Panc1 (cell line): ENCODE data around the gene PRKCQ. TPM values are rescaled to one million over a fixed set of nuclear protein-coding genes. Genes with fewer than 3 reads are reported as not detected.

Experiments
- ATAC-seq: fragments of 200-7000 bp; cut with Tn5 transposase; 2 replicates; pipeline ENCODE4 v1.9.1; 2020; ENCODE audit warnings: mild to moderate bottlenecking, moderate library complexity
- BruUV-seq: library from RNA; stranded (reverse); fragments of 400-500 nt; replicated peaks from 2 replicates; lab custom pipeline; 2021; lab: Mats Ljungman, UMichigan
- CTCF ChIA-PET: fragments of 300-600 bp; sonication (Branson Sonifier 250); formaldehyde crosslinking; loops from one replicate; lab custom pipeline; 2022; ENCODE audit warnings: antibody characterized with exemption; lab: Charles Lee
- POLR2A ChIA-PET: fragments of 300-600 bp; sonication (Branson Sonifier 250); formaldehyde crosslinking; loops from one replicate; lab custom pipeline; 2022; ENCODE audit warnings: antibody characterized with exemption; lab: Charles Lee
- DNase-seq: peaks from one replicate; pipeline ENCODE4 v3.0.0-alpha.2; 2010; ENCODE audit warnings: low read depth, low spot score
- H3K27ac ChIP-seq: 2 replicates; pipeline ENCODE4 v1.5.1; 2011; ENCODE audit warnings: mild to moderate bottlenecking, low read length, inconsistent platforms
- H3K27me3 ChIP-seq: fragments of 200-500 bp; sonication (Bioruptor generic); 2 replicates; pipeline ENCODE4 v1.6.0; 2014; ENCODE audit warnings: low read length, inconsistent platforms; ENCODE audit not compliant: control insufficient read depth, insufficient read depth
- H3K36me3 ChIP-seq: fragments of 200-500 bp; sonication (Bioruptor generic); 2 replicates; pipeline ENCODE4 v1.5.1; 2014; ENCODE audit warnings: inconsistent platforms, mild to moderate bottlenecking, low read length, moderate library complexity; ENCODE audit not compliant: control insufficient read depth, insufficient read depth
- H3K4me1 ChIP-seq: 2 replicates; pipeline ENCODE4 v1.5.1; 2011; ENCODE audit warnings: inconsistent platforms, mild to moderate bottlenecking, low read length, moderate library complexity; ENCODE audit not compliant: control insufficient read depth, insufficient read depth
- H3K4me3 ChIP-seq, 2 experiments: 2 replicates each; pipeline ENCODE4 v1.5.1; 2011 to 2012; ENCODE audit warnings: low read depth in 2 of 2, low read length in 2 of 2, mild to moderate bottlenecking in 2 of 2, inconsistent platforms in 1 of 2, moderate library complexity in 1 of 2
- H3K9me3 ChIP-seq: fragments of 200-500 bp; sonication (Bioruptor generic); 2 replicates; pipeline ENCODE4 v1.5.1; 2014; ENCODE audit warnings: low read depth, mild to moderate bottlenecking, inconsistent platforms, low read length, moderate library complexity; ENCODE audit not compliant: control insufficient read depth, insufficient read depth
- POLR2AphosphoS5 ChIP-seq: IDR thresholded peaks from 2 replicates; pipeline ENCODE4 v1.6.1; 2012; ENCODE audit warnings: mild to moderate bottlenecking, low read depth, low read length, moderate library complexity
- SIN3A ChIP-seq: IDR thresholded peaks from 2 replicates; pipeline ENCODE4 v1.6.1; 2012; ENCODE audit warnings: low read depth, mild to moderate bottlenecking, low read length, moderate library complexity, borderline replicate concordance; ENCODE audit not compliant: insufficient read depth
- TCF7L2 ChIP-seq: IDR thresholded peaks from 2 replicates; pipeline ENCODE4 v1.6.1; 2011; ENCODE audit warnings: mild to moderate bottlenecking, low read depth, low read length, inconsistent platforms
- in situ Hi-C: cut with HindIII; loops from 2 replicates; pipeline ENCODE4 v1.10.0; 2016; ENCODE audit warnings: low sequenced_read_pairs, low pct_unique_long_range_greater_than_20kb
- intact Hi-C: fragments of 100-400 bp; cut with micrococcal nuclease; formaldehyde crosslinking; loops from one replicate; pipeline ENCODE4 v1.10.0; 2022; ENCODE audit not compliant: unreplicated experiment
- total RNA-seq: library from RNA; stranded (reverse); gene quantifications from one replicate; pipeline ENCODE4 v1.2.1, GENCODE V29; 2021; ENCODE audit not compliant: unreplicated experiment
- TF ChIP-seq, protein P1 (sequence below), 2 experiments: IDR thresholded peaks; 2 replicates each; pipeline ENCODE4 v1.6.1; 2011 to 2012; ENCODE audit warnings: low read depth in 2 of 2, control low read depth in 1 of 2, low read length in 1 of 2, mild to moderate bottlenecking in 1 of 2, moderate library complexity in 1 of 2; ENCODE audit not compliant: insufficient read depth in 1 of 2
- TF ChIP-seq, protein P2 (sequence below): fragments of 450-650 bp; IDR thresholded peaks from 2 replicates; pipeline ENCODE4 v1.5.1; 2017; ENCODE audit warnings: mild to moderate bottlenecking

PRKCQ gene
- total RNA-seq, 1 experiment from 2014 or later, result 0.23 TPM

DNA sequence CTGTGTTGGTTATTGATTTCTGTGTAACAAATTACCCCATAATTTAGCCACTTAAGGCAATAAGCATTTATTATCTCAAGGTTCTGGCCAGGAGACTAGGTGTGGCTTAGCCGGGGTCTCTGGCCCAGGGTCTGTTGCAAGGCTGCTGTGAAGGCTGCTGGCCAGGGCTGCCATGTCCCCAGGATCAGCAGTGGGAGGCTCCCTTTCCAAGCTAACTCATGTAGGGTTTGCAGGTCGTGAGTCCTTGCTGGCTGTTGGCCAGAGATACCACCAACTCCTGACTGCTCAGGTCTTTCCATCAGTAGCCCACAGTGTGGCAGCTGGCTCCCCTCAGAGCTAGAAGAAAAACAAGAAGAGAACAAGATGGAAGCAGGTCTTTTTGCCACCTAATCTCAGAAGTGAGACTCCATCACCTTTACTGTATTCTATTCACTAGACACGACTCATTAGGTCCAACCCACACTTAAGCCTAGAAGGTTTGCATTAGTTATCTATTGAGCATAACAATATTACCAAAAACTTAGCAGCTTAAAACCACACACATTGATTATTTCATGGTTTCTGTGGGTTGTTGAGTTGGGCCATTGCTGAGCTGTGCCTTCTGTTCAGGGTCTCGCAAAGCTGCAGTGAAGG is 191.7 kb downstream of the PRKCQ start:
- ChIA-PET CTCF (no interaction called here), POLR2A (no interaction called here)
- no peak overlapping the region for H3K4me3 ChIP-seq
- no peak for DNase-seq
- in situ Hi-C loops (no loop called here), intact Hi-C loops (no loop called here)
- no TSS peak for BruUV-seq
- no peaks in the 10 kb centered on the region for H3K27me3 ChIP-seq
- no peaks in the 10 kb centered on the region for H3K9me3 ChIP-seq
- no peak overlapping the region for H3K27ac ChIP-seq
- TF ChIP-seq POLR2AphosphoS5 (no peak), TCF7L2 (no peak), SIN3A (no peak)
- TF ChIP-seq, protein P1, sequence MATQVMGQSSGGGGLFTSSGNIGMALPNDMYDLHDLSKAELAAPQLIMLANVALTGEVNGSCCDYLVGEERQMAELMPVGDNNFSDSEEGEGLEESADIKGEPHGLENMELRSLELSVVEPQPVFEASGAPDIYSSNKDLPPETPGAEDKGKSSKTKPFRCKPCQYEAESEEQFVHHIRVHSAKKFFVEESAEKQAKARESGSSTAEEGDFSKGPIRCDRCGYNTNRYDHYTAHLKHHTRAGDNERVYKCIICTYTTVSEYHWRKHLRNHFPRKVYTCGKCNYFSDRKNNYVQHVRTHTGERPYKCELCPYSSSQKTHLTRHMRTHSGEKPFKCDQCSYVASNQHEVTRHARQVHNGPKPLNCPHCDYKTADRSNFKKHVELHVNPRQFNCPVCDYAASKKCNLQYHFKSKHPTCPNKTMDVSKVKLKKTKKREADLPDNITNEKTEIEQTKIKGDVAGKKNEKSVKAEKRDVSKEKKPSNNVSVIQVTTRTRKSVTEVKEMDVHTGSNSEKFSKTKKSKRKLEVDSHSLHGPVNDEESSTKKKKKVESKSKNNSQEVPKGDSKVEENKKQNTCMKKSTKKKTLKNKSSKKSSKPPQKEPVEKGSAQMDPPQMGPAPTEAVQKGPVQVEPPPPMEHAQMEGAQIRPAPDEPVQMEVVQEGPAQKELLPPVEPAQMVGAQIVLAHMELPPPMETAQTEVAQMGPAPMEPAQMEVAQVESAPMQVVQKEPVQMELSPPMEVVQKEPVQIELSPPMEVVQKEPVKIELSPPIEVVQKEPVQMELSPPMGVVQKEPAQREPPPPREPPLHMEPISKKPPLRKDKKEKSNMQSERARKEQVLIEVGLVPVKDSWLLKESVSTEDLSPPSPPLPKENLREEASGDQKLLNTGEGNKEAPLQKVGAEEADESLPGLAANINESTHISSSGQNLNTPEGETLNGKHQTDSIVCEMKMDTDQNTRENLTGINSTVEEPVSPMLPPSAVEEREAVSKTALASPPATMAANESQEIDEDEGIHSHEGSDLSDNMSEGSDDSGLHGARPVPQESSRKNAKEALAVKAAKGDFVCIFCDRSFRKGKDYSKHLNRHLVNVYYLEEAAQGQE (IDR thresholded peaks at IDR 0.05; ENCODE audit: insufficient read depth in 1 of 2, low read depth in 2 of 2, low read length in 1 of 2), result no peak
- TF ChIP-seq, protein P2, sequence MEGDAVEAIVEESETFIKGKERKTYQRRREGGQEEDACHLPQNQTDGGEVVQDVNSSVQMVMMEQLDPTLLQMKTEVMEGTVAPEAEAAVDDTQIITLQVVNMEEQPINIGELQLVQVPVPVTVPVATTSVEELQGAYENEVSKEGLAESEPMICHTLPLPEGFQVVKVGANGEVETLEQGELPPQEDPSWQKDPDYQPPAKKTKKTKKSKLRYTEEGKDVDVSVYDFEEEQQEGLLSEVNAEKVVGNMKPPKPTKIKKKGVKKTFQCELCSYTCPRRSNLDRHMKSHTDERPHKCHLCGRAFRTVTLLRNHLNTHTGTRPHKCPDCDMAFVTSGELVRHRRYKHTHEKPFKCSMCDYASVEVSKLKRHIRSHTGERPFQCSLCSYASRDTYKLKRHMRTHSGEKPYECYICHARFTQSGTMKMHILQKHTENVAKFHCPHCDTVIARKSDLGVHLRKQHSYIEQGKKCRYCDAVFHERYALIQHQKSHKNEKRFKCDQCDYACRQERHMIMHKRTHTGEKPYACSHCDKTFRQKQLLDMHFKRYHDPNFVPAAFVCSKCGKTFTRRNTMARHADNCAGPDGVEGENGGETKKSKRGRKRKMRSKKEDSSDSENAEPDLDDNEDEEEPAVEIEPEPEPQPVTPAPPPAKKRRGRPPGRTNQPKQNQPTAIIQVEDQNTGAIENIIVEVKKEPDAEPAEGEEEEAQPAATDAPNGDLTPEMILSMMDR, result no peak
- no peaks in the 10 kb centered on the region for H3K4me1 ChIP-seq
- no peaks in the 10 kb centered on the region for H3K36me3 ChIP-seq
- ATAC-seq, result no peak

DNA sequence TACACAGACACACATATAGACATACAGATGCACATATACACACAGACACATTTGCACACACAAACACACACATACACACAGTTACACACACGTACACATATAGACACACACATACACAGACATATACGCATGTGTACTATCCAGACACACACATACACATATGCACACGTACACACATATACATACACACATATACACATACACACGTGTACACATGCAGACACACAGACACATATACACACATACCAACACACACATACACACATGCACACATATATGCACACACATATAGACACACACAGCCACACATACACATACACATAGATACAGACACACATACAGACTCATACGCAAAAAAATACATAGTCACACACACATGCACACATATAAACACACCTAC is 193.1 kb downstream of the PRKCQ start:
- Histone ChIP-seq H3K27ac (no peak overlapping the region), H3K4me1 (no peaks in the 10 kb centered on the region), H3K36me3 (no peaks in the 10 kb centered on the region), H3K27me3 (no peaks in the 10 kb centered on the region), H3K9me3 (no peaks in the 10 kb centered on the region), H3K4me3 (no peak overlapping the region)
- DNase-seq (no peak), ATAC-seq (no peak)
- CTCF ChIA-PET, result no interaction called here
- no TSS peak for BruUV-seq
- in situ Hi-C loops (no loop called here), intact Hi-C loops (no loop called here)
- POLR2A ChIA-PET, result no interaction called here
- TF ChIP-seq, protein P1 (IDR thresholded peaks at IDR 0.05; ENCODE audit: insufficient read depth in 1 of 2, low read depth in 2 of 2, low read length in 1 of 2), result no peak
- TF ChIP-seq POLR2AphosphoS5, result no peak
- TF ChIP-seq SIN3A, result no peak
- TF ChIP-seq, protein P2, result no peak
- no peak for TF ChIP-seq TCF7L2
